HG02981 (cell line): ENCODE results near the gene PTPN1.

Source experiments
- ATAC-seq: cut with Tn5 transposase; IDR thresholded peaks from one replicate; pipeline ENCODE4 v1.9.1; 2021; ENCODE audit warnings: mild to moderate bottlenecking, moderate library complexity; ENCODE audit not compliant: unreplicated experiment

The PTPN1 gene

DNA sequence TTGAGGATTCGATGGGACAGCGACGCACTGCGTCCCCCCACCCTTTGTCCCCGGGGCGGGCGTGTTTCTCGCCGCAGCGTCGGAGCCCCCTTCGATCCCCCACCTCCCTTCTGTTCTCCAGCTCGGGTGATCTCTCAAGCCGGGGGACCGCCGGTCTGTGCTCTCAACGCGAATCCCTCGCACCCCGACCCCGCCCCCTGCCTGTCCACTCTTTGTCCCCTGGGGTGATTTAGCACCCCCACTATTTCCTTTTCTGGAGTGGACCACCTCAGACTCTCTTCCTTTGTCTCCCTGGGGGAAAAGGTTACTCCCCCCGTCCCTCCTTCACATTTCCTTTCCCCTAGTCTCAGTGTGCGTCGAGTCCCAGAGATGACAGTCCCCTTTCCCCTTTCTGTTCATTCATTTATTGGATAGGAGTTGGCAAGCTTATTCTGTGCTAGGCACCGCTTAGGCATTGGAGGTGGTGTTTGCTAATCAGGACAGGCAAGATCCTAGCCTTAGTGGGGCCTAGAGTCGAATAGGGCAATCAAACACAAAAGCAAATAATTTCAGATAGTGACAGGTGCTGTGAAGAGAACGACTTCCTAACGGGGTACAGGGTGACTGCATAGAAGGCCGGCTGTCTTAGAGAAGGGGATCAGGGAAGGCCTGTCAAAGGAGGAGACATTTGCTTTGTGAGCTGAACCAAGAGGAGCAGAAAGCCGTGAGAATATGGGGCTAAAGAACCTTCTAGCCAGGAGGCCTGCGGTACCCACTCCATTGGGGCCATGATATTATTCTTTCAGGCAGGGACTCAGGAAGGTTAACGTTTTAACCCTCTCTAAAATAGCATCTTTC is 741 bp downstream of the PTPN1 start:
- peak; percentile 1 for ATAC-seq

DNA sequence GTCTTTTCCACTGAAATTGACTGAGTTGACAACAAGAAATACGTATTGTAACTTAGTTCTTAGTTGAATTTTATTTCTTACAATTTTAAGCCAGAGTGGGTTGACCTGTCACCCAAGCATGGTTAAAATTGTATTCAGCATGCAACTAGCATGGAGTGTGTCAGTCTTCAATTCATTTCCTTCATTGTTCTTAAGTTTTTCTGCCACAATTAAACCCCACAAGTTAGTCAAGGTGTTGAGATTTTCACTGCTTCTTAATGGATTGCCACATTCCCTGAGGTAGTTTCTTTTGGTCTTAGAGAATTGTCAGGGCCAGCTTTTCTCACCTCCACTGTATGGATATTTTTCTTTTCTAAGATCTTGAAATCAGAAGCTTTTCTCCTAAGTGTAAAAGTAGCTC is 2.1 kb downstream of the PTPN1 start:
- ATAC-seq: no peak

DNA sequence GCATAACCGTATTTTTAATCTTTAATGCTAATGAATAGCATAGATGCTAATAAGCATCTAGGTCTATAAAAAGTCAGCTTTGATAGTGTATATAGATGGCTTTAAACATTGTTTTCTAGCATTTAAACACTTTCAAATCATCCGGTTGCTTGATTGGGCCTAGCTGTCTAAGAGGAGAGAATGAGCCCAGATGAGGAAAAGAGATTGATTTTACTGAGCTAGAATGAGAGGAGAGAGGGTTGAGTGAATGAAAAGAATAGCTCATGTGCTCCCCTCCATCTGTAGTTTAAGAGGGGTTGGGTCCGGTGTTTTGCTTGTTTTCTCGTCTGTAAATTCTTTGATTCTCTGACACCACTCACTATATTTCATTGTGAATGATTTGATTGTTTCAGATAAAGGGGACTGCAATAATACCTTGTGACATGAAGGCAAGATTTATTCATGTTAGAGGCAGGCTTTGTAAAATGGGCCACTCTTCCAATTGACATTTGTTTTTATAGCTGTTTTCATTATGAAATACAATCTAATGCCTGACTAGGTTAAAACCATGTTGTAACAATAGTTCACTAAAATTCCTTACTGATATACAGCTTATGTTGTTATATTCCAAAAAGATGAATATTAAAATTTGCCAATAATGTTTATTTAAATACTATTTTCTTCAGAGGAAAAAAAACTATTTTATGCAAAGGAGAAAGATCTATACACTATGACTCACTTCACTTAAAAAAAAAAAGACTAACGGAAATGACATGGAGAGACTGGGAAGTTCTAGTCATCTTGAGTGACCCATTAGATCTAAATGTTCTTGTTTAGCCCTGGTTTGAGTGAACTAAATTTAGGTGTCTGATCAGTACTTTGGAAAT is 3.2 kb downstream of the PTPN1 start:
- ATAC-seq: no peak

DNA sequence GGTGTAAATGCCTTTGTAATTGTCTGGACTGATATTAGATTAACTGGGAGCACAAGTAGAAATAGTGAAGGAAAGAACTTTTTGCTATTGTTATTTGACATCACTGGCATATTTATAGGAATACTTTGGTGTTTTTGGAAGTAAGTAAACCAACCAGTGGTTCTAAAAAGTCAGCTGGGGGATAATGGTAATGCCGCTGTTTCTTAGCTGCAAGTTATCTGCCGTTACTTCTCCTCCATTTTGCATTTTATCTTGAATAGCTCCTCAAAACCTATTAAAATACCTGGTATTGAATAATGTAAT is 3.8 kb downstream of the PTPN1 start:
- ATAC-seq: no peak

DNA sequence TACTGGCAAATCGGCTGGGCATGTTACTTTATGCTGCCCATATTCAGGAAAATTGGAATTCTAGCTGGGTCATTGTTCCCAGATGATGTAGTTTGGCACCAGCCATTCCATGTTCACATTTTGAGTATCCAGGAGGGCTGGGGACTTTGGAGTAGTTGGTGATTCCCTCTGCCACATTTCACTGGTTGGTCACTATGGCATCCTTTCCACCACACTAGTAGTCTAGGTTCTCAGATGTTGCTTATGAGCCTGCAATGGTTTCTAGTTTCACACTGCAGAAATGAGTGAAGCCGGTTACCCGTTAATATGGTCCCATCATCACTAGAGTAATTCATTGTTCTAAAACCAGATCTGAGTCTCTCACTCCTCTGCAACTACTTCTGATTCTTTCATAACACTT is 4.6 kb downstream of the PTPN1 start:
- ATAC-seq: peak; percentile 30

DNA sequence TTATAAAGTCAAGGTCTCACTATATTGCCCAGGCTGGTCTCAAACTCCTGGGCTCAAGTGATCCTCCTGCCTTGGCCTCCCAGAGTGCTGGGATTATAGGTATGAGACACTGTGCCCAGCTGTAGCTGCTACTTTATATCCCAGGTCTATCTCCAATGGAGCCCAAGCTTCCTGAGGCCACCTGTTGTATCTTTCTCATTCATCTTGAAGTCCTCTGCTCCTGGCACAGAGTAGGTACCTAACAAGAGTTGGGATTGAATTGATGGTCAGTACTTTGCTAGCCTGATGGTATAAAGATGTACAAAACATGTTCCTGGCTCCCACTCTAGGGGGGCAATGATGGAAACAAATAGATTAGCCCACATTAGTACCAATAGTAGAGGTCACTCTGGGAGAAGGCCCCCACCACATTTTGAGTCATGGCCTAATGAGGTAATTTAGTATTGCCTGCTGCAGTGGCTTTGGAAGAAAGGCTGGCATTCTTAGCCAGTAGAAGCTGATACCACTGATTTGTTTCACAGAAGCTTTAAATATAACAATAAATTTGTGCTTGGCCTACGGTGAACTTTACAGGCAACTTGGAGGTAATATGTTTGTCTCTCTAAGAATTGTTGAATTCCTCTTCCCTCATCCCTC is 5.4 kb downstream of the PTPN1 start:
- no peak for ATAC-seq

DNA sequence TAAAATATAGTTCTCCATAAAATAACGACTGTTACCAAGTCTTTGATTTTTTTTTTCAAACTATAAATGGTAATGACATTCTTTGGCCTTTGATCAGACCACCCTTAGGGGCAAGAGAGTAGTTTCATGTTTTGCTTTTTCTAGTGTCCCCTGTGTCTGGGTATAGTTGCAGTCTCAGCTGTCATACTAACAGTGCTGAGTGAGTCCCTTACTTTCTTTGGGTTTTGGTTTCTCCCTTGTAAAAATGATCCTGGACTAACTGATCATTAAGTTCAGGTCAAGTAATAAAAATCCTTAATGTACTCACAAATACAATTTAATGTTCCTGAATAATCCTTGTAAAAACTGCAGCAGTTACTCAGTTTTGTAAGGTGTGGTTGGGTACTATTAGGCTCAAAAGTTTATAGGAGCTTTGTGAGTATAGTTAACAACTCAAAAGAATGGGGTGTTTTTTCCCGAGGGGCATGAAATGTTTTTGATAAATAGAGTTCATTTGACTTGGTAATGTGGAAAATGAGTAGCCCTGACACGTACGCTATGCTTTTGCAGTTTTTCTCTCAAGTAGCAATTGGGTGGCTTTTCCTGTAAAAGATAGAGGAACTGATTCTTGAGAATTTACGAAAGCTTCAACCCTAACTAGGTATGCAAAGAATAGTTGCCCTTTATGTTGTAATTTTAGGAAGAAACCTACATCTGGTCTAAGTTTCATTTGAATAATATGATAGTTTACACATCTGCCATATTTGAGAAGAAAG is 6.2 kb downstream of the PTPN1 start:
- peak; percentile 41 for ATAC-seq

DNA sequence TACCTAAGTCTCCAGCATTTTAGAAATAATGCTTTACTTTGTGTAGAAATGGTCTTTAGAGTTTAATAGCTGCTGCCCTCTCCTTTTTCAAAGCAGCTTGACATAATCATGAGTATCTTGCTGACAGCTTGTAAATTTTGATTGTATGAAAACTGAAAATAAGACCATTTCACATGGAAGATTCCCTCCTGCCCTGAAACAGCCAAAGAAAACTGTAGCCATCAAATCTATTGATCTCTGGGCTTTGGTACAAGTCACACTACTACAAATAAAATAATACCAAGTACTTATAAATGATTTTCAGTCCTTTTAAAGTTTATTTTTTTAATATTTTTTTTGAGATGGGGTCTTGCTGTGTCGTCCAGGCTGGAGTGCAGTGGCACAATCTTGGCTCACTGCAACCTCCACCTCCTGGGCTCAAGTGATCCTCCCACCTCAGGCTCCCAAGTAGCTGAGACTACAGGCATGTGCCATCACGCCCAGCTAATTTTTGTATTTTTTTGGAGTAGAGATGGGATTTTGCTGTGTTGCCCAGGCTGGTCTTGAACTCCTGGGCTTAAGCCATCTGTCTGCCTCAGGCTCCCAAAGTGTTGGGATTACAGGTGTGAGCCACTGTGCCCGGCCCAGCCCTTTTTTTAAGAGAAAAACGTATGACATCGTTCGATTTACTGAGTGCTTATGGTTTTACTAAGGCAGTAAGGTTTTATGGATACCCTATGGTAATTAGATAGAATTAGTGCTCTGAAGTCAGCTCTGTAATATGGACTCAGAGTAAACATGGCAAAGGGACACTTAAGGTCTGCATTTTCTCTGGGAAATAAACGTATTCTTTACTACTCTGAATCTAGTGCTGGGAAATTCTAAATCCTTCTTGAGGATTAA is 7.0 kb downstream of the PTPN1 start:
- ATAC-seq: no peak

DNA sequence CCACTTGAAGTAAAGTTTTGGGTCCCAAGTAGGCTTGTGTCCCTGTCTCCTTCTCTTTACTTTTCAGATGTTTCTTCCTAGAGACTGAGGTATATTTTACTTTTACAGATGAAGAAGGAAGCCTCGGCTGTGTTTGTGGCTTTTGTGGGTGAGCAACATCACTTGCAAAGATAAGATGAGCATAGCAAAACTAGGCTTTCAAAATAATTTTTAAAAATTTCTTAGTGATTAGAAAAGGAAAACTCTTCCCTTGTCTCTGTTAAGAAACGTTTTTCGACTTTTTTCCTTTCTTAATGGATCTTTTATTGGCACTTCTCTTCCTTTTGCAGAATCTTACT is 7.6 kb downstream of the PTPN1 start:
- ATAC-seq: no peak

DNA sequence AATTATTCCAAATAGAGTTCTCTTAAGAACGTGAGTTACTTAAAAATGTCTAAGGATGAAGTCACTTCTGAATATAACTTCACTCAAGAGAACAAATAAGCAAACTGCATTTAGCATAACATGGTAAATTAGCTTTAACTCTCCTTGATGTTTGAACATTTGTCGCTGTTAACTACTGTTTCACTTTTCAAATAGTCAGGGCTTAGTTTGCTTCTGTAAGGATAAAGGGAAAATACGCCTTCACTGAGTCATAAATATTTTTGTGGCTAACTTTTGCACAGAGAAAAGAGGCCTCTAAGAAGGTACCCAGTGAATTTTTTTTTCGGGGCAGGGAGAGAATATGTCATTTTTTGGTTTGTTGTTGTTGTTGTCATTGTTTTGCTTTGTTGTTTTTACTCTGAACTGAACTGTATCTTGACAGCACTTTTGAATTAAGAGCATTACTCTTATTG is 8.1 kb downstream of the PTPN1 start:
- ATAC-seq: no peak

DNA sequence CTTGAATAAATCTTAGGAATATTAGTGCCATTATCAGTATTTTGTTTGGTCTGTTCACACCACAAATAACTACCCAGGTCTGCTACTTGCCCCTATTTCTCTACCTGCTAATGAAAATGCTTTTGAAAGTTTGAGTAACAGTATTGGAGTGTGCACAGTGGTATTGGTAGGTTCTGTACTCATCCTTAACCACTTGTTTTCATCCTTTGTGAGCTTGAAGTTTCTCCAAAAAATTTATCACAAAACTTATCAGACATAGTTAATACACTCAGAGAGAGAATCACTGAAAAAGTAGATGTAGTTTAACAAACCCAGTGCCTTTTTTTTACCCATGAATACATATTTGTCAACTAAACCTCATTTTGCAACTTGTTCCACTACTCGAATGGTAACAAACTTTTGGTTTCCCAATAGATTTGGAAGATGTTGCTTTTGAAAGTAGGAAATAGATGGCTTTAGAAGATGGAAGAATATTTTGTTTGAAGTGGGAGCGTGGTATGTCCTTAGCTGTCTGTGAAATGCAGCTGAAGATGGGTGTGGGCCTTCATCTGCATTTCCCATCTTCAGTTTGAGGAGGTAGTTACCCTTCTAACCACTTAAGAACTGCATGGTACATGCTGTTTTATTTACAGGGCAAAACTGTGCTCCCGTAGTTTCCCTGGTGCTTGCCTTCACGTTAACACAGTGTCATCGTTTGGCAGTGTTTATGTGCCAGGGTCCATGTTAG is 9.0 kb downstream of the PTPN1 start:
- ATAC-seq: no peak

DNA sequence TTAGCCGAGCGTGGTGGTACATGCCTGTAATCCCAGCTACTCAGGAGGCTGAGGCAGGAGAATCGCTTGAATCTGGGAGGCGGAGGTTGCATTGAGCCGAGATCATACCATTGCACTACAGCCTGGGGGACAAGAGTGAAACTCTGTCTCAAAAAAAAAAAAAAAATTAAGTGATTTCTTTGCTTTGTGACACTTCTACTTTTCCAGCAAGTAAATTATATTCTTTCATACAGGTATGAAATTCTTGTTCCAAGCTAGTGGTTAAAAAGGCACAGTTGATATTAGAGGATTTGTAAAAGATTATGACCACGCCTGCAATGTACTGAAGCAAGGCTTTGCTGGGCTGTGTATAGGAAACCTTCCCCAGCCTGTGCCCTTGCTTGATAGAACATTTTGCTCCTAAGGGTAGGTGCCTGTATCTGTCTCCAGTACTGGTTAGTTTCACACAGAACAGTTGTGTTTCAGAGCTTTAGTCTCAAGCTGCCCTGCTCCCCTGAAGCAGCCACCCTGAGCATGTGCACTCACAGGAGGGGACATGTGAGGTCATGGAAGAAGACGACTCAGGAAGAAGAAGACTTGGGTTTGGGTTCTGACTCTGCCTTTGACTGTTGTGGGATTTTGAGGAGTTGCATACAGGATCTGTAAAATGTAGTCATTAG is 10.2 kb downstream of the PTPN1 start:
- no peak for ATAC-seq

DNA sequence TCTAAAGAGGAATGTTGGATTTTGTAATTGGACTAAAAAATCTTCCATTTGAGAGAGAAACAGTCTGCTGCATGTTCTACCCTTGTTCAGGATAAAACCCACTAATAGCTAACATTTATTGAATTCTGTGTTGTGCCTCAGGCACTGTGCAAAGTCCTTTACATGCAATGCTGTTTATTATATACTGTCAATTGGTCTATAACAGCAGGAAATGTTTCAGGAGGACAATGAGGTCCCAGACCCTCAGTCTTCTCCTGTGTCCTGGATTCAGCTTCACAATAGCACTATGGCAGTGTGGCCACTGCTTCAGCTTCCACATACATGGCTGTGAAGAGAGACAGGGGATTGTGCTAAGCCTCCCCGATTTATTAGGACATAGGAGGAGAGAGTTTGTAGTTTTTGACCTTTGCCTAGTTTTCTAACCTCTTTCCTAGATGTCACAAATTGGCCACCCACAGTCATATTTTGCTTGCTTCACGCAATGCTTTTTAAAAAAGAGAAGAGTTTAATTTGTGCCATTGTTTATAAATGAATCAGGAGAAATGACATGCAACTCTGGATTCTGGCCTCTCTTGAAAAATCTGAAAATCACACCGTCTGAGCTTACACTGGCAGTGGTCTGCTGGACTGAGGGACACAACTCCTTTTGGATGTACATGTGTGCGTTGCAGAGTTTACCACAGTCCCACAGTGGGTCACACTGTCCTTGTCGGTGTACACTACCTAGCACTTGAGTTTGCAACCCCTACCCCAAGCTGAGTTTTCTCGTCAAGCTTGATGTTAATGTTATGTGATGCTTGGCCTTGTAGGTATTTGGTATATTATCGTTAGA is 11.3 kb downstream of the PTPN1 start:
- ATAC-seq: no peak

DNA sequence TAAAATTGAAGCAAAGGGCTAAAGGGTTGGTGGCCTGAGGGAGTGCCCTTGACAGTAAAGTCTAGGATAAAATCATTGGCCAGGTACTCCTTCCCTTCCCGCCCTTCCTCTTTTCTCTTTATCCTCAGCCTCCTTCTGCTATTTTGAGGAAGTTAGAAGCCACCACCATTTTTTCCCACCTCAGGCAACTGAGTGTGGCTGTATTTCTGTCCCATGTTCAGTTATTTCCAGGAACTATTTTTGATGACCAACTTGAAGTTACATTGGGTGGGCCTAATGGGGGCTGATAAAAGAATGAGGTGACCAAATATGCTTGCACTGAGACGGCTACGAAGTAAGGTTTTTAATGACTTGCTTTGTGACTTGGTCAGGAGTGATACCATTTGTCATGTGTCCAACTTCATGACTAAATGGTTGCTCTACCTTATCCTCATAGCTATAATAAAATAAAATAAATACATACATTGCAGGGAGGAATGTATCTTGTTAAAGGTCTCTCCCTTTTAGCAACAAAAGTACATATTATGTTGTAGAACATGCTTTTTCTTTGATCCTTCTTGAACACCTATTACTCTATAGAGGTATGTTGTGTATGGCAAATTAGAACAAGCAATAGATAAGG is 12.0 kb downstream of the PTPN1 start:
- ATAC-seq: no peak

DNA sequence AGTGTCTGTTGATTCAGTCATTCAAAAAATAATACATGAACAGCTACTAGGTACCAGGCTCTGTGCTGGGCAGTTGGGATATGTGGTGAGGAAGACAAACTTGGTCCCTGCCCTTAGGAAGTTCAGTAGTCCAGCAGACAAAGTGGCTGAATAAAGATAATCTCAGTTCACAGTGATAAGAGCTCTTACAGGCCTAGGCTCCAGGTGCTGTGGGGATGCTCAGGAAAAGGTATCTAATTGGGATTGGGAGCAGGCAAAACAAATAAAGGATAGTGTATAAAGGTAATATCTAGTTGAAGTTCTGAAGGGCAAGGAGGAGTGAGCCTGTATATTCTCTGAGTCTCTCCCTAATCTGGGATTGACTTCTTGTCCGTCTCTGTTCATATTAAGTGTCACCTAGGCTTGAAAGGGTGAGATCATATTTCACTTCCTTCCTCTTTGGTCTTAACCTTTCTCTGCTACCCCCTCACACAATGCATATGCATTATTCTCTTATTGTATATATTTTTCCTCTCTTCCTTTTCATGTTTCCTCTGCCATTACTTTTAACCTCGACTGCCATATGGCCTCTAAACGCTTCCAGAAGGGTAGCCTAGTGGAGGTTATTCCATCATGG is 13.5 kb downstream of the PTPN1 start:
- no peak for ATAC-seq

DNA sequence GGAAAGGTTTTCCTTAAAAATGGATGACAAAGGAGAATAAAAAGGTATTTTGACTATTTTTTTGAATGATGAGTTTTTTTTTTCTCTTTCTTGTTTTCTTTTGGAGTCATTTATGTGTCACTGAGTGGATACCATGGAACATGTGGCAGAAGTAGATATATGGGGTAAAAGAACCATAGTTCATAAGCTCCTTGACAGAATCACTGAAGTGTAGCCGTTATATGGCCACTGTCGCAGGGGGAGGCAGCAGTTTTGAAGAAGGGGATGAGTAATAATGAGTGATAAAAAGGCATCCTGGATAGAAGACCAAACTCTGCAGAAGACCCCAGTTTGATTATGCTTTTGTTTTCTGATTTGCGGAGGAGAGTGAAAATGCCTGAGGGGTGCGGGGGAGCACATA is 15.5 kb downstream of the PTPN1 start:
- no peak for ATAC-seq

DNA sequence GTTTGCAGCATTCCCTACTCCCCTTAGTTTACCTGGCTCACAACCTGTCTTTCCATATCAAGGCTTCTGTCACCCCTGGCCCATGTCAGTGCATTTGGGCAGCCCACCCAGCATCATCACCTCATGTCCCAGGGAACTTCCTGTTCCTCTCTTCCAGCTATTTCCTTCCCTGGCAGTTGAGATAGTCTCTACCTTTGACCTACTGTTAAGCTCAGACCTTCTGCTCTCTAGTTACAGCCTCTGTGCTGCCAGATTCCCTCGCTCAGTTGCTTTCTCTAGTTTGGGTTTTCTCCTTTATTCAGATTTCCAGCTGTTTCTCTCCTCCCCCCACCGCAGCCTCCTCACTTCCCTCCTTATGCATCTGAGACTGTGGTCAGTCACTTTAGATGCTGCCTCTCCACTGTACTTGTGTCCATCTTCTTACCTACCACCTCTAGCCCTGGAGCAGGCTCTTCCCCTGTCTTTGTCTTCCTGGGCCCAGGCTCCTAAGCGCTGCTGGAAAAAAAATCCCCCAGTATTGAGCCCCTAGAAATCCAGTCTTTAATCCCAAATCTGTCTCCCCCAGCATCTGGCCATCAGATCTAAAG is 16.3 kb downstream of the PTPN1 start:
- ATAC-seq: no peak
